HepG2 (cell line): ENCODE results near the gene KTN1. TPM values are rescaled to one million over a fixed set of nuclear protein-coding genes. Genes with fewer than 3 reads are reported as not detected.

Experiments used
- ATAC-seq: fragments of 200-7000 bp; cut with Tn5 transposase; 3 replicates; pipeline ENCODE4 v1.9.1; 2020; ENCODE audit warnings: mild to moderate bottlenecking, moderate library complexity
- BruUV-seq: library from RNA; stranded (reverse); fragments of 400-500 nt; replicated peaks from 2 replicates; lab custom pipeline; 2021; lab: Mats Ljungman, UMichigan
- CTCF ChIA-PET: fragments of 300-600 bp; formaldehyde crosslinking; extraction: SDS; loops from one replicate; lab custom pipeline; 2021; ENCODE audit warnings: low total read pairs, inconsistent platforms, low intra/inter-chr PET ratio; lab: Yijun Ruan, JAX
- POLR2A ChIA-PET: fragments of 350-600 bp; sonication (Branson Sonifier 250); formaldehyde crosslinking; loops from one replicate; lab custom pipeline; 2020; ENCODE audit warnings: antibody characterized with exemption, inconsistent platforms; lab: Yijun Ruan, JAX
- DNase-seq: peaks from one replicate; pipeline ENCODE4 v3.0.0-alpha.2; 2015; ENCODE audit warnings: low spot score
- FAIRE-seq: peaks from 3 replicates; lab custom pipeline; 2011; peaks lifted over from hg19 to GRCh38; lab: Jason Lieb, UNC
- H2AFZ ChIP-seq: one replicate; pipeline ENCODE4 v1.6.1; 2011; ENCODE audit warnings: low read length, inconsistent platforms
- H3K27ac ChIP-seq: fragments of 300-600 bp; 3 replicates; pipeline ENCODE4 v1.8.0; 2011; ENCODE audit warnings: mixed run types, mild to moderate bottlenecking, mixed read lengths, low read length, inconsistent platforms; ENCODE audit not compliant: insufficient read depth; ENCODE audit errors: extremely low read length
- H3K27me3 ChIP-seq, 2 experiments: fragments of 200-600 bp in 1 of 2; 2 replicates in 1 of 2; 3 replicates in 1 of 2; pipeline versions ENCODE4 v1.6.0 to v1.8.0; 2011; ENCODE audit warnings: low read length in 2 of 2, mild to moderate bottlenecking in 2 of 2, moderate library complexity in 2 of 2, inconsistent platforms in 1 of 2; ENCODE audit not compliant: insufficient read depth in 2 of 2, control insufficient read depth in 1 of 2
- H3K36me3 ChIP-seq, 2 experiments: fragments of 200-600 bp in 1 of 2; replicated peaks in 1 of 2; 2 replicates in 1 of 2; 3 replicates in 1 of 2; pipeline versions ENCODE4 v1.5.1 to v1.8.0; 2011; ENCODE audit warnings: low read length in 2 of 2, inconsistent platforms in 1 of 2; ENCODE audit not compliant: insufficient read depth in 2 of 2, control insufficient read depth in 1 of 2
- H3K4me1 ChIP-seq: 2 replicates; pipeline ENCODE4 v1.5.1; 2012; ENCODE audit warnings: low read length, inconsistent platforms; ENCODE audit not compliant: insufficient read depth
- H3K4me2 ChIP-seq: 2 replicates; pipeline ENCODE4 v1.6.0; 2011; ENCODE audit warnings: low read depth, low read length, inconsistent platforms
- H3K4me3 ChIP-seq, 3 experiments: fragments of 200-600 bp in 1 of 3; sonication (generic), shearing (Covaris generic) in 1 of 3; replicated peaks in 1 of 3; 2 replicates each; pipeline ENCODE4 v1.5.1; 2011 to 2016; ENCODE audit warnings: low read length in 3 of 3, inconsistent platforms in 2 of 3, low read depth in 2 of 3, mild to moderate bottlenecking in 2 of 3, control low read depth in 1 of 3, mixed read lengths in 1 of 3; ENCODE audit not compliant: insufficient read depth in 1 of 3
- H3K79me2 ChIP-seq: one replicate; pipeline ENCODE4 v1.6.1; 2011; ENCODE audit warnings: low read length, inconsistent platforms; ENCODE audit not compliant: insufficient read depth
- H3K9ac ChIP-seq: 2 replicates; pipeline ENCODE4 v1.6.0; 2011; ENCODE audit warnings: mild to moderate bottlenecking, low read depth, low read length, inconsistent platforms; ENCODE audit not compliant: insufficient read depth
- H3K9me3 ChIP-seq: 2 replicates; pipeline ENCODE4 v1.5.1; 2012; ENCODE audit warnings: mild to moderate bottlenecking, low read length
- H4K20me1 ChIP-seq: 2 replicates; pipeline ENCODE4 v1.6.0; 2011; ENCODE audit warnings: inconsistent platforms, mild to moderate bottlenecking, low read length, moderate library complexity; ENCODE audit not compliant: insufficient read depth
- ASH2L ChIP-seq: fragments of 300-600, 200-600 bp; sonication (generic); IDR thresholded peaks from 2 replicates; pipeline ENCODE4 v1.7.0; 2017; ENCODE audit warnings: low read depth, mild to moderate bottlenecking, moderate library complexity, mixed read lengths, low read length; ENCODE audit not compliant: insufficient read length
- FIP1L1 ChIP-seq: fragments of 200-400 bp; formaldehyde crosslinking; IDR thresholded peaks from 2 replicates; pipeline ENCODE4 v1.6.1; 2018; ENCODE audit warnings: low read depth, mild to moderate bottlenecking, low read length, moderate library complexity, borderline replicate concordance; ENCODE audit not compliant: insufficient read depth
- GPN1 ChIP-seq: sonication (generic); formaldehyde crosslinking; IDR thresholded peaks from 2 replicates; pipeline ENCODE4 v1.5.1; 2020; ENCODE audit warnings: missing genetic modification reagents, borderline replicate concordance
- NR3C1 ChIP-seq: sonication (generic); formaldehyde crosslinking; IDR thresholded peaks from 2 replicates; pipeline ENCODE4 v1.4.0; 2020; ENCODE audit warnings: missing genetic modification reagents
- ZFP41 ChIP-seq: sonication (generic); formaldehyde crosslinking; IDR thresholded peaks from 2 replicates; pipeline ENCODE4 v1.4.0; 2020; ENCODE audit warnings: mild to moderate bottlenecking, missing genetic modification reagents, borderline replicate concordance
- ZNF121 ChIP-seq: sonication (generic); formaldehyde crosslinking; IDR thresholded peaks from 2 replicates; pipeline ENCODE4 v1.5.0; 2020; ENCODE audit warnings: mild to moderate bottlenecking, missing genetic modification reagents
- in situ Hi-C: cut with HindIII; loops from 2 replicates; pipeline ENCODE4 v1.10.0; 2017; ENCODE audit warnings: low pct_unique_long_range_greater_than_20kb; ENCODE audit not compliant: extremely low pct_ligation_motif_present
- intact Hi-C: fragments of 100-400 bp; cut with micrococcal nuclease; formaldehyde crosslinking; loops from one replicate; pipeline ENCODE4 v1.10.0; 2022; ENCODE audit not compliant: unreplicated experiment
- polyA plus RNA-seq, 8 experiments: library from polyadenylated mRNA; depleted of rRNA in 3 of 8; stranded (reverse) in 7 of 8; unstranded in 1 of 8; fragments of >200 nt; fragmentation: Illumina TruSeq in 4 of 8; extraction: Trizol in 4 of 8; gene quantifications; 2 replicates each; pipeline versions ENCODE4 v1.2.1 to v1.2.3, GENCODE V29; 2011 to 2016; ENCODE audit warnings: low read depth in 4 of 8, missing spikeins in 1 of 8, mixed read lengths in 1 of 8; ENCODE audit not compliant: insufficient read depth in 1 of 8
- total RNA-seq, 5 experiments: library from RNA; depleted of rRNA; stranded (reverse); fragments of >200 nt; fragmentation: Illumina TruSeq; extraction: Trizol; gene quantifications; 2 replicates each; pipeline ENCODE4 v1.2.3, GENCODE V29; 2016; ENCODE audit warnings: low read depth in 1 of 5
- TF ChIP-seq, protein P1 (sequence below): sonication (generic); formaldehyde crosslinking; IDR thresholded peaks from 2 replicates; pipeline ENCODE4 v1.5.0; 2020; ENCODE audit warnings: mild to moderate bottlenecking, missing genetic modification reagents
- TF ChIP-seq, protein P2 (sequence below): sonication (generic); formaldehyde crosslinking; IDR thresholded peaks from 2 replicates; pipeline ENCODE4 v1.8.0; 2022; ENCODE audit warnings: mild to moderate bottlenecking, missing genetic modification reagents; ENCODE audit not compliant: insufficient replicate concordance
- TF ChIP-seq, protein P3 (sequence below): sonication (generic); formaldehyde crosslinking; IDR thresholded peaks from 2 replicates; pipeline ENCODE4 v1.5.0; 2020; ENCODE audit warnings: mild to moderate bottlenecking, missing genetic modification reagents
- TF ChIP-seq, protein P4 (sequence below): sonication (generic); formaldehyde crosslinking; IDR thresholded peaks from 2 replicates; pipeline ENCODE4 v1.4.0; 2020; ENCODE audit warnings: mild to moderate bottlenecking, missing genetic modification reagents

Gene KTN1
- total and polyA plus RNA-seq, 2 of the 13 experiments (the other 11 are each of a cell fraction or from before 2014, with no cell fraction given), result 60.6 to 169 TPM

DNA sequence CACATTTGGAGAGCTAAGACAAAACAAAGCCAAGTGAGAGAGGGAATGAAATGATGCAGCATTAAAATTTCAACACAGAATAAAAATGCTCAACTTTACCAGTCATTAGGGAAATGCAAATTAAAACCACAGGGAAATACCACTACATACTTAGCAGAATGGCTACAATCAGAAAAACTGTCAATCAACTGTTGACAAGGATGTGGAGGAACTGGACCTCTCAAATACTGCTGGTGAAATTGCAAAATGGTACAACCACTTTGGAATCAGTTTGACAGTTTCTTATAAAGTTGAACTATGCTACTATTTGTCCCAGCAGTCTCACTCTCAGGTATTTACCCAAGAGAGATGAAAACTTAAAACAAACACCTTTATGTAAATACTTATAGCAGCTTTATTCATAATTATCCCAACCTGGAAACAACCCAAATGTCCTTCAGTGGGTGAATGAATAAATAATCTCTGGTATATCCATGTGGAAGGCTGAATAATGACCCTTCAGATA, 43.8 kb upstream of the KTN1 start:
- no peaks in the 10 kb centered on the region for H3K4me1 ChIP-seq
- no peaks in the 10 kb centered on the region for H3K27me3 ChIP-seq
- FAIRE-seq, result no peak
- no peak overlapping the region for H3K27ac ChIP-seq
- no peak overlapping the region for H2AFZ ChIP-seq
- H3K79me2 ChIP-seq, result no peaks in the 10 kb centered on the region
- no peak for TF ChIP-seq FIP1L1
- TF ChIP-seq ZNF121 (CRISPR knock-in tag), result no peak
- TF ChIP-seq ASH2L, result no peak
- no peak for TF ChIP-seq NR3C1
- no peak for TF ChIP-seq GPN1 (CRISPR knock-in tag)
- TF ChIP-seq, protein P1, sequence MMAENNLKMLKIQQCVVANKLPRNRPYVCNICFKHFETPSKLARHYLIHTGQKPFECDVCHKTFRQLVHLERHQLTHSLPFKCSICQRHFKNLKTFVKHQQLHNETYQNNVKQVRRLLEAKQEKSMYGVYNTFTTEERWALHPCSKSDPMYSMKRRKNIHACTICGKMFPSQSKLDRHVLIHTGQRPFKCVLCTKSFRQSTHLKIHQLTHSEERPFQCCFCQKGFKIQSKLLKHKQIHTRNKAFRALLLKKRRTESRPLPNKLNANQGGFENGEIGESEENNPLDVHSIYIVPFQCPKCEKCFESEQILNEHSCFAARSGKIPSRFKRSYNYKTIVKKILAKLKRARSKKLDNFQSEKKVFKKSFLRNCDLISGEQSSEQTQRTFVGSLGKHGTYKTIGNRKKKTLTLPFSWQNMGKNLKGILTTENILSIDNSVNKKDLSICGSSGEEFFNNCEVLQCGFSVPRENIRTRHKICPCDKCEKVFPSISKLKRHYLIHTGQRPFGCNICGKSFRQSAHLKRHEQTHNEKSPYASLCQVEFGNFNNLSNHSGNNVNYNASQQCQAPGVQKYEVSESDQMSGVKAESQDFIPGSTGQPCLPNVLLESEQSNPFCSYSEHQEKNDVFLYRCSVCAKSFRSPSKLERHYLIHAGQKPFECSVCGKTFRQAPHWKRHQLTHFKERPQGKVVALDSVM (CRISPR knock-in tag), result no peak
- TF ChIP-seq, protein P2, sequence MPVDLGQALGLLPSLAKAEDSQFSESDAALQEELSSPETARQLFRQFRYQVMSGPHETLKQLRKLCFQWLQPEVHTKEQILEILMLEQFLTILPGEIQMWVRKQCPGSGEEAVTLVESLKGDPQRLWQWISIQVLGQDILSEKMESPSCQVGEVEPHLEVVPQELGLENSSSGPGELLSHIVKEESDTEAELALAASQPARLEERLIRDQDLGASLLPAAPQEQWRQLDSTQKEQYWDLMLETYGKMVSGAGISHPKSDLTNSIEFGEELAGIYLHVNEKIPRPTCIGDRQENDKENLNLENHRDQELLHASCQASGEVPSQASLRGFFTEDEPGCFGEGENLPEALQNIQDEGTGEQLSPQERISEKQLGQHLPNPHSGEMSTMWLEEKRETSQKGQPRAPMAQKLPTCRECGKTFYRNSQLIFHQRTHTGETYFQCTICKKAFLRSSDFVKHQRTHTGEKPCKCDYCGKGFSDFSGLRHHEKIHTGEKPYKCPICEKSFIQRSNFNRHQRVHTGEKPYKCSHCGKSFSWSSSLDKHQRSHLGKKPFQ (CRISPR knock-in tag), result no peak
- TF ChIP-seq, protein P3, sequence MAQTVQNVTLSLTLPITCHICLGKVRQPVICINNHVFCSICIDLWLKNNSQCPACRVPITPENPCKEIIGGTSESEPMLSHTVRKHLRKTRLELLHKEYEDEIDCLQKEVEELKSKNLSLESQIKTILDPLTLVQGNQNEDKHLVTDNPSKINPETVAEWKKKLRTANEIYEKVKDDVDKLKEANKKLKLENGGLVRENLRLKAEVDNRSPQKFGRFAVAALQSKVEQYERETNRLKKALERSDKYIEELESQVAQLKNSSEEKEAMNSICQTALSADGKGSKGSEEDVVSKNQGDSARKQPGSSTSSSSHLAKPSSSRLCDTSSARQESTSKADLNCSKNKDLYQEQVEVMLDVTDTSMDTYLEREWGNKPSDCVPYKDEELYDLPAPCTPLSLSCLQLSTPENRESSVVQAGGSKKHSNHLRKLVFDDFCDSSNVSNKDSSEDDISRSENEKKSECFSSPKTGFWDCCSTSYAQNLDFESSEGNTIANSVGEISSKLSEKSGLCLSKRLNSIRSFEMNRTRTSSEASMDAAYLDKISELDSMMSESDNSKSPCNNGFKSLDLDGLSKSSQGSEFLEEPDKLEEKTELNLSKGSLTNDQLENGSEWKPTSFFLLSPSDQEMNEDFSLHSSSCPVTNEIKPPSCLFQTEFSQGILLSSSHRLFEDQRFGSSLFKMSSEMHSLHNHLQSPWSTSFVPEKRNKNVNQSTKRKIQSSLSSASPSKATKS (CRISPR knock-in tag), result no peak
- TF ChIP-seq, protein P4, sequence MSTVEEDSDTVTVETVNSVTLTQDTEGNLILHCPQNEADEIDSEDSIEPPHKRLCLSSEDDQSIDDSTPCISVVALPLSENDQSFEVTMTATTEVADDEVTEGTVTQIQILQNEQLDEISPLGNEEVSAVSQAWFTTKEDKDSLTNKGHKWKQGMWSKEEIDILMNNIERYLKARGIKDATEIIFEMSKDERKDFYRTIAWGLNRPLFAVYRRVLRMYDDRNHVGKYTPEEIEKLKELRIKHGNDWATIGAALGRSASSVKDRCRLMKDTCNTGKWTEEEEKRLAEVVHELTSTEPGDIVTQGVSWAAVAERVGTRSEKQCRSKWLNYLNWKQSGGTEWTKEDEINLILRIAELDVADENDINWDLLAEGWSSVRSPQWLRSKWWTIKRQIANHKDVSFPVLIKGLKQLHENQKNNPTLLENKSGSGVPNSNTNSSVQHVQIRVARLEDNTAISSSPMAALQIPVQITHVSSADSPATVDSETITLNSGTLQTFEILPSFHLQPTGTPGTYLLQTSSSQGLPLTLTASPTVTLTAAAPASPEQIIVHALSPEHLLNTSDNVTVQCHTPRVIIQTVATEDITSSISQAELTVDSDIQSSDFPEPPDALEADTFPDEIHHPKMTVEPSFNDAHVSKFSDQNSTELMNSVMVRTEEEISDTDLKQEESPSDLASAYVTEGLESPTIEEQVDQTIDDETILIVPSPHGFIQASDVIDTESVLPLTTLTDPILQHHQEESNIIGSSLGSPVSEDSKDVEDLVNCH (CRISPR knock-in tag), result no peak
- no peak for TF ChIP-seq ZFP41
- TF ChIP-seq, all 625 proteins: peak for 0
- intact Hi-C loops (no loop called here), in situ Hi-C loops (no loop called here)
- no peaks in the 10 kb centered on the region for H4K20me1 ChIP-seq
- H3K9ac ChIP-seq, result no peak overlapping the region
- no peak overlapping the region for H3K4me2 ChIP-seq
- DNase-seq (no peak), ATAC-seq (no peak)
- H3K9me3 ChIP-seq, result peaks cover 9% of the 10 kb centered on the region
- H3K4me3 ChIP-seq, result no peak overlapping the region
- POLR2A ChIA-PET, result no interaction called here
- no peaks in the 10 kb centered on the region for H3K36me3 ChIP-seq
- BruUV-seq, result no TSS peak
- CTCF ChIA-PET, result no interaction called here
